ENCODE data around the gene LILRA6.

- TF ChIP-seq CTCF (IDR thresholded peaks at IDR 0.05): no peak
- TF ChIP-seq POLR2A (IDR thresholded peaks at IDR 0.05): no peak
These were observed 45.5 kb downstream of the LILRA6 start for GRCh38 chr19:54197121-54197520.
